OCI-LY3 (cell line): ENCODE results near the gene SMIM43.

Source experiments
- H2AFZ ChIP-seq: fragments of 200-600, 300-600 bp; shearing (Covaris generic); 2 replicates; pipeline ENCODE4 v1.6.0; 2014; ENCODE audit warnings: antibody characterized with exemption, low read depth, low read length
- H3K27ac ChIP-seq: fragments of 200-600, 300-600 bp; sonication (generic); 2 replicates; pipeline ENCODE4 v1.5.1; 2014; ENCODE audit warnings: mild to moderate bottlenecking, low read length, moderate library complexity, mixed read lengths
- H3K27me3 ChIP-seq: fragments of 200-600, 300-600 bp; sonication (generic); 2 replicates; pipeline ENCODE4 v1.6.1; 2014; ENCODE audit warnings: low read depth, low read length, mixed read lengths
- H3K36me3 ChIP-seq: fragments of 200-600, 300-600 bp; sonication (generic); replicated peaks from 2 replicates; pipeline ENCODE3; 2014; ENCODE audit warnings: low read depth, low read length, mixed read lengths
- H3K4me1 ChIP-seq: fragments of 300-600, 200-600 bp; sonication (generic); 2 replicates; pipeline ENCODE4 v1.6.1; 2014; ENCODE audit warnings: low read length, mixed read lengths
- H3K4me2 ChIP-seq: fragments of 200-600, 300-600 bp; sonication (generic); 2 replicates; pipeline ENCODE4 v1.6.1; 2014; ENCODE audit warnings: low read length, mixed read lengths
- H3K4me3 ChIP-seq: fragments of 300-600, 200-600 bp; sonication (generic); 2 replicates; pipeline ENCODE4 v1.5.1; 2014; ENCODE audit warnings: antibody characterized with exemption, mild to moderate bottlenecking, low read length, moderate library complexity
- H3K79me2 ChIP-seq: fragments of 300-600, 200-600 bp; shearing (Covaris generic); 2 replicates; pipeline ENCODE4 v1.6.1; 2014; ENCODE audit warnings: mild to moderate bottlenecking, low read length, mixed read lengths
- H3K9ac ChIP-seq: fragments of 300-600, 200-600 bp; shearing (Covaris generic); 2 replicates; pipeline ENCODE4 v1.6.0; 2014; ENCODE audit warnings: mild to moderate bottlenecking, low read length, moderate library complexity
- H3K9me3 ChIP-seq: fragments of 200-600, 300-600 bp; shearing (Covaris generic); 2 replicates; pipeline ENCODE4 v1.6.1; 2014; ENCODE audit warnings: low read length, mixed read lengths; ENCODE audit not compliant: insufficient read depth
- H4K20me1 ChIP-seq: fragments of 200-600, 300-600 bp; sonication (generic); 2 replicates; pipeline ENCODE4 v1.6.1; 2016; ENCODE audit warnings: low read length, mixed read lengths; ENCODE audit not compliant: insufficient read depth
- CTCF ChIP-seq: fragments of 200-600, 300-600 bp; sonication (generic); IDR thresholded peaks from 2 replicates; pipeline ENCODE4 v1.5.1; 2014; ENCODE audit warnings: antibody characterized with exemption, low read length, low read depth
- EZH2phosphoT487 ChIP-seq: fragments of 200-600 bp; shearing (Covaris generic); IDR thresholded peaks from 2 replicates; pipeline ENCODE4 v1.6.1; 2018; ENCODE audit warnings: antibody characterized with exemption, mixed run types, low read depth

The SMIM43 gene

GRCh38 chr4:121714548-121714947, 50.4 kb downstream of the SMIM43 start:
- no peaks in the 10 kb centered on the region for H3K9me3 ChIP-seq
- no peak overlapping the region for H3K27ac ChIP-seq
- H4K20me1 ChIP-seq: no peaks in the 10 kb centered on the region
- H3K4me1 ChIP-seq: no peaks in the 10 kb centered on the region
- no peak overlapping the region for H3K4me3 ChIP-seq
- H3K79me2 ChIP-seq: no peaks in the 10 kb centered on the region
- H3K4me2 ChIP-seq: no peak overlapping the region
- TF ChIP-seq CTCF (no peak), EZH2phosphoT487 (no peak)
- H2AFZ ChIP-seq: no peak overlapping the region
- H3K27me3 ChIP-seq: no peaks in the 10 kb centered on the region
- H3K9ac ChIP-seq: no peak overlapping the region
- no peaks in the 10 kb centered on the region for H3K36me3 ChIP-seq

- Histone ChIP-seq H3K4me1 (no peaks in the 10 kb centered on the region), H3K27me3 (no peaks in the 10 kb centered on the region), H3K79me2 (no peaks in the 10 kb centered on the region), H2AFZ (0 out of 2 replicates have a peak overlapping the region, but pooled peaks have one; percentile 57), H4K20me1 (no peaks in the 10 kb centered on the region), H3K9ac (no peak overlapping the region), H3K4me3 (no peak overlapping the region), H3K9me3 (no peaks in the 10 kb centered on the region), H3K4me2 (no peak overlapping the region), H3K36me3 (no peaks in the 10 kb centered on the region), H3K27ac (no peak overlapping the region)
- TF ChIP-seq CTCF (no peak), EZH2phosphoT487 (no peak)
These were observed 52.2 kb downstream of the SMIM43 start for GRCh38 chr4:121712783-121713182.

GRCh38 chr4:121712001-121712651, 52.8 kb downstream of the SMIM43 start:
- Histone ChIP-seq H3K79me2 (no peaks in the 10 kb centered on the region), H3K9ac (no peak overlapping the region), H3K4me1 (no peaks in the 10 kb centered on the region), H3K27ac (no peak overlapping the region), H2AFZ (no peak overlapping the region), H3K27me3 (no peaks in the 10 kb centered on the region), H3K4me3 (no peak overlapping the region; the same call in 1 of the 2 replicates), H3K4me2 (0 out of 2 replicates have a peak overlapping the region, but pooled peaks have one; percentile 53), H3K9me3 (no peaks in the 10 kb centered on the region), H3K36me3 (no peaks in the 10 kb centered on the region), H4K20me1 (no peaks in the 10 kb centered on the region)
- TF ChIP-seq CTCF (no peak), EZH2phosphoT487 (no peak)

GRCh38 chr4:121711263-121712000, 53.5 kb downstream of the SMIM43 start:
- H3K36me3 ChIP-seq: no peaks in the 10 kb centered on the region
- 0 out of 2 replicates have a peak overlapping the region, but pooled peaks have one; percentile 27 for H3K9ac ChIP-seq
- no peaks in the 10 kb centered on the region for H3K79me2 ChIP-seq
- no peaks in the 10 kb centered on the region for H3K4me1 ChIP-seq
- no peaks in the 10 kb centered on the region for H3K27me3 ChIP-seq
- TF ChIP-seq CTCF: no peak
- TF ChIP-seq EZH2phosphoT487: no peak
- H3K9me3 ChIP-seq: no peaks in the 10 kb centered on the region
- no peaks in the 10 kb centered on the region for H4K20me1 ChIP-seq
- peak overlapping the region; percentile 42 for H3K4me3 ChIP-seq
- H3K27ac ChIP-seq: no peak overlapping the region
- H3K4me2 ChIP-seq: peak overlapping the region; percentile 53
- H2AFZ ChIP-seq: peak overlapping the region; percentile 43; the same call in 1 of the 2 replicates
